HG03025 (cell line): ENCODE measurements around the gene SNAPC5.
"Not testable (repeated sequence)": the region's sequence is repeated elsewhere in the genome, so short reads cannot be mapped to it uniquely, and the experiment has no call there.

ENCODE experiments used
- ATAC-seq: cut with Tn5 transposase; IDR thresholded peaks from one replicate; pipeline ENCODE4 v1.9.1; 2021; ENCODE audit warnings: mild to moderate bottlenecking, moderate library complexity; ENCODE audit not compliant: unreplicated experiment, low FRiP score

Gene SNAPC5

DNA sequence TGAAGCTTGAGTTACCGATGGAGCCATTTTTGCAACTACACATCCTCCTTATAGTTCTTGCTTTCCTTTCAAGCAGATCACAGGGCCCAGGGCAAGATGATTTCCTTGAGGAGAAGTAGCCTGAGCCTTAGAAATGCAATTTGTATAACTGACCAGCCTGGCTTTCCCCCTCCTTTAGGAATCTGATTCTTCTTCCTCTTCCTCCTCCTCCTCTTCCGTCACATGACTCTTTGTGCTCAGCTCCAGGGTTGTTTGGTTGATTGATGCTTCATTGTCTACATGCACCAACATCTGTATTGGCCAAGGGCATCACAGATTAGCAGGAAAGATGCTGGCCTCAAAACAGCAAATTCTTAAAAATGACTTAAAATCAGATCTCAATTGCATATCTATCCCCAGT is 3.3 kb downstream of the SNAPC5 start:
- ATAC-seq, result no peak

DNA sequence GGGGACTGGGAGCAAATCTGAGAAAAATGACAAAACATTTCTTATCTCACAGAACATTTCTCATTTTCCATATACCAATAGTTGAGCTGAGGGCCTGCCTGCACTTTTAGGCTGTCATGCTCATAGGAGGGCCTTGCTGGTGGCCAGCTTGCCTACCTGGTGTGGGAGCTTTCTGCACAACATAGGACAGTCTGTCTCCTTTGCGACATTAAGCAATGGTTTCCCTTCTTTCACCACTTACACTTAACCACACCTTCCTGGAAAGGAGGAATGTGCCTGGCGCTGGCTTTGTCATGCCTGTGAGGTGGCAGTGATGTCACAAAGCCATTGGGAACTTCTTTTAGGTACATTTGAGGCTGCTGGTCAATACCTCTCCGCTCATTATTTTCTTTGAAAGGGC is 5.7 kb downstream of the SNAPC5 start:
- no peak for ATAC-seq

DNA sequence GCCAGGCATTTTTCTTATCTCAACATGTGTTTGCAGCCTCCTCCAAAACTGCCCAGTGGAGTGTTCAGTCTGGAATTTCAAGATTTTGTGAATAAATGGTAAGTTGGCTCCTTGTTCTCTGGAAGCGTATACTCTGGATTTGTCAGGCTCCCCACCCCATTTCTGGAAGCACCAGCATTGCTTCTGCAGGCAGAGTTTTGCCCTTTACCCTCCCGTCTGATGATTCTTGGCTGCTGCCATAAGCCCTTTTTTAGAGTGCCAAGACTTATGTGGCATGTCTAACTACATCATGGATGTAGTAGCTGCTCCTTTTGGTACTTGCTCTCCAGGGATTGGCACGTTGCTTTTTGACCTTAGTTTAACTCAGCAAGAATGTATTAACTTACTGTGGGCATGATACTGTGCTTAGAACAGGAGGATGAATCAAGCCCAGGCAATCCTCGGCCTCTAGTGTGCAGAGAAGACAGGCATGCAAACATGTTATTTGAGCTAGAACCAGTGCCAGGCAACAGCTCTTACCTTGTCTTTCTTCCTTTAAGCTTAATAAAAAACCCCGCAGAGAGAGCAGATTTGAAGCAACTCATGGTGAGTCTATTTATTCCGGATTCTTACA is 8.3 kb downstream of the SNAPC5 start:
- no peak for ATAC-seq

- ATAC-seq, result no peak
Observed at GRCh38 chr15:66488525-66488924, 9.0 kb downstream of the SNAPC5 start.

- no peak for ATAC-seq
Observed at GRCh38 chr15:66486887-66487286, 10.7 kb downstream of the SNAPC5 start.

DNA sequence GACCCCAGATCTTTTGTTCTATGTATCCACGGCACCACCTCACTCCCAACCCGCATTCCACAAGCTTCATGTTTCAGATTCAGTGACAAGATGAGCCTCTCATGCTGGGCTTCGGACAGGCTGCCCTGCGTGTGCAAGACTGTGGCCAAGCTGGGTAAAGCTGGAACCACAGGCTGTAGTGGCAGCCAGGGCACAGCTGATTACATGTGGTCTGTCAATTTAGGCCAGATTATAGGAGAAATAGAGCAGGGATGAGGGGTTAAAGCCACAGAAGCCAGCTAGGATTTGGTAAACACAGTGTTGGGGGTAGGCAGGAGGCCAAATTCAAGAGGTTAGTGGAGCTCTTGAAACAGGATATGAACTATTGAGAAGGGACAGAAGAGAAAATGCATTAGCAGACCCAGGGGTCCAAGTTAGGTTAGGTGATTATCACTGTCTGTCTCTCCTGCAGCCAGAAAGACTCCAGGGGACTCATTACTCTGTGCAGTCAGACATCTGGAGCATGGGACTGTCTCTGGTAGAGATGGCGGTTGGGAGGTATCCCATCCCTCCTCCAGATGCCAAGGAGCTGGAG is 12.9 kb downstream of the SNAPC5 start:
- no peak for ATAC-seq

DNA sequence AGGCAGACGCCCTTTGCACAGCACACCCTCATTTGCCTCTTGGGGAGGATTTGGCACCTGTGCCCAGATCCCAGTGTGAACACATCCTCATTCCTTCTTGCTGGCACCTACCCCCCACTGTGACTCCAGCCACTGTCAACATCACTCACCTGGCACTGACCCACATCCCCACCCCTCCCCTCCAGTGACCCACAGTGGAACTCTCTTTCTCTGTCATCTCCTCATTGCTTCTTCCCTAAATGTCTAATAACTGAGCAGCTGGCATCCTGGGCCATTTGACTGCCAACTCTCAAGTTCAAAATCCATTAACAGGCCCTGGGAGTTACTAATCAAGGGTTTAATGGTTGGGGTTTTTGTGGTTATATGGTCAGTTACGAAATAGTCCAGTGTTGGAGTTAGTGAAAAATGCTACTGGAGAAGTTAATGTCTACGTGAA is 14.4 kb downstream of the SNAPC5 start:
- ATAC-seq, result no peak

DNA sequence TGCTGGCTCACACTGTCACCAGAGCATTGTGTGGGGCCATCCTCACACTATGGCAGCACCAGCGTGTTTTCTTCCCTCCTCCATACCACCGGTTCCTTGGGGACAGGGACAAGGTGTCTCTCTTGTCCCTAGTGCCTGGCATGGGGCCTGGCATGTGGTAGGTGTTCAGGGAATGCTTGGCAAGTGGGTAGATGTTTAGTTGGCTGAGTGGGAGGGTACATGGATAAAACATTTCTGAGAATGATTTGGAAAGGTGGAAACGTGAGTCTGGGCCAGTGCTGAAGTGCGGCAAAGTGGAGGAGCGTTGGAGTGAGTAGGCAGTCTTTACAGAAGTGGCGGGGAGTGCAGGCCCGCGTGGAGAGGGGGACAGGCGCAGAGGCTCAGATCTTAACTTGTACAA is 15.0 kb downstream of the SNAPC5 start:
- no peak for ATAC-seq

GRCh38 chr15:66481107-66481856 is 16.3 kb downstream of the SNAPC5 start:
- ATAC-seq, result no peak

DNA sequence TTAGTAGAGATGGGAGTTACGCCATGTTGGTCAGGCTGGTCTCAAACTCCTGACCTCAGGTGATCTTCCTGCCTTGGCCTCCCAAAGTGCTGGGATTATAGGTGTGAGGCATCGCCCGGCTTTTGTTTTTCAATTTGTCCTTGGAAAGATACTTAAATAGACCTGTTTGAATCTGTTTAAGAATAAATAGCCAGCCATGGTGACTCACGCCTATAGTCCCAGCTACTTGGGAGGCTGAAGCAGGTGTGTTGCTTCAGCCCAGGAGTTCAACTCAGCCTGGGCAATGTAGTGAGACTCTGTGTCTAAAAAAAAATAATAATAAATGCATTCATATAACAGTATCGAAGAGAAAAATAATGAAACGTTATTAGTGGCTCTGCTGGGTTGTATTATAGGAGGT is 17.3 kb downstream of the SNAPC5 start:
- no peak for ATAC-seq

- ATAC-seq, result no peak
Observed at GRCh38 chr15:66477011-66477410, 20.6 kb downstream of the SNAPC5 start.

GRCh38 chr15:66476535-66476934 is 21.0 kb downstream of the SNAPC5 start:
- ATAC-seq, result no peak

DNA sequence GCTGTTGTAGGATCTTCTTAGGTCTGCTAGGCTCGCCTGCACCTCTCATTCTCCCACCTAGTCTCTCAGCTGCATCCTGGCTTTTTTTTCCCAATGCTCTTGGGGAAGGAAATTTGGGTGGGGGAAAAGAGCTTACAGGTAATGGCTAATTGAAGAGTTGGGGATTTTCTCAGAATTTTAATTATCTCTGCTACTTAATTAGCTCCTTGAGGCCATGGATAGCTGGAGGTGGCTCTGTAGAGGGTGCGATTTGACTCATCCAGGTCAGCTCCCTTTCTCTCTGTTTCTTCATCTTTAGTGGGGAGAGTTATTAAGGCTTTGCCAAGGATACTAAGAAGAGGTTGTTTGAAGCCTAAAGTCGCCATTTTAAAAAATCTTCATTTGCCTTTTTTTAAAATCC is 22.6 kb downstream of the SNAPC5 start:
- ATAC-seq, result no peak

DNA sequence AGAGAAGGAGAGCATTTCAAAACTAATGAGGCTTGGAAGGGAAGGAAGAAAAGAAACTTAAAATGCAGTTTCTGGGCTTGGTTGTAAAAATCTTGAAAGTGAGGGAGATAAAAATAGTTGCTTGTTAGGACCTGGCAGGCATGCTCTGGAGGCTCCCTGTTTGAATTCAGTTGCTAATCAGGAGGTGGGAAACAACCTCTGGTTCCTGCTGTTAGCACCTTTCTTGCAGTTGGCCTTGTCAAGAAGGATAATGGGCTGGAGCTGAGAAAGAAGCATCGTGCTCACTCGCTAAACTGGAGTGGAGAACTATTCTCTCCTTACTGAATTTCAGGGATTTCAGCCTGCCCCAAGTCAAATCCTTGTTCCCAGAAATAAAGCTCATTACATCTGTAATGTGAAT is 23.4 kb downstream of the SNAPC5 start:
- no peak for ATAC-seq

GRCh38 chr15:66472176-66472999 is 25.2 kb downstream of the SNAPC5 start:
- no peak for ATAC-seq

DNA sequence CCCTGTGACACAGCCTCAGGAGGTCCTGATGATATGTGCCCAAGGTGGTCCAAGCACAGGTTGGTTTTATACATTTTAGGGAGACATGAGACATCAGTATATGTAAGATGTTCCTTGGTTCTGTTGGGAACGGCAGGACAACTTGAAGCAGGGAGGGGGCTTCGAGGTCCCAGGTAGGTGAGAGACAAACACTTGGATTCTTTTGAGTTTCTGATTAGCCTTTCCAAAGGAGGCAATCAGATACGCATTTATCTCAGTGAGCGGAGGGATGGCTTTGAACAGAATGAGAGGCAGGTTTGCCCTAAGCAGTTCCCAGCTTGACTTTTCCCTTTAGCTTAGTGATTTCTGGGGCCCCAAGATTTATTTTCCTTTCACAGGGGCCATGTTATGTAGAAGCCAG is 26.7 kb downstream of the SNAPC5 start:
- not testable (repeated sequence) for ATAC-seq

GRCh38 chr15:66467162-66468040 is 30.2 kb downstream of the SNAPC5 start:
- ATAC-seq, result not testable (repeated sequence)

- not testable (repeated sequence) for ATAC-seq
Observed at GRCh38 chr15:66465294-66465693, 32.3 kb downstream of the SNAPC5 start.

- no peak for ATAC-seq
Observed at GRCh38 chr15:66462627-66463026, 34.9 kb downstream of the SNAPC5 start.

GRCh38 chr15:66461917-66462316 is 35.6 kb downstream of the SNAPC5 start:
- ATAC-seq, result no peak
